GM18858 (cell line): ENCODE data around the gene ARID5B.

Experiments used
- ATAC-seq: cut with Tn5 transposase; IDR thresholded peaks from one replicate; pipeline ENCODE4 v1.9.1; 2021; ENCODE audit not compliant: unreplicated experiment

The ARID5B gene

GRCh38 chr10:61933859-61934555, 32.5 kb downstream of the ARID5B start:
- ATAC-seq = no peak

GRCh38 chr10:61935077-61935476, 33.6 kb downstream of the ARID5B start:
- ATAC-seq = no peak

GRCh38 chr10:61936770-61937169, 35.3 kb downstream of the ARID5B start:
- ATAC-seq = no peak

- ATAC-seq = no peak
Observed at GRCh38 chr10:61937631-61938351, 36.3 kb downstream of the ARID5B start.

GRCh38 chr10:61939902-61940301, 38.4 kb downstream of the ARID5B start:
- ATAC-seq = no peak

- ATAC-seq = no peak
Observed at GRCh38 chr10:61941202-61941681, 39.7 kb downstream of the ARID5B start.

GRCh38 chr10:61942604-61943461, 41.3 kb downstream of the ARID5B start:
- ATAC-seq = no peak

- peak; percentile 42 for ATAC-seq
Observed at GRCh38 chr10:61943674-61944378, 42.3 kb downstream of the ARID5B start.

- ATAC-seq = no peak
Observed at GRCh38 chr10:61944410-61945147, 43.1 kb downstream of the ARID5B start.

GRCh38 chr10:61949687-61950086, 48.2 kb downstream of the ARID5B start:
- ATAC-seq = no peak

- ATAC-seq = no peak
Observed at GRCh38 chr10:61950449-61951143, 49.1 kb downstream of the ARID5B start.

GRCh38 chr10:61951144-61951483, 49.6 kb downstream of the ARID5B start:
- no peak for ATAC-seq

- no peak for ATAC-seq
Observed at GRCh38 chr10:61952028-61952674, 50.7 kb downstream of the ARID5B start.

GRCh38 chr10:61953183-61953582, 51.7 kb downstream of the ARID5B start:
- ATAC-seq = no peak

GRCh38 chr10:61957806-61958205, 56.3 kb downstream of the ARID5B start:
- ATAC-seq = no peak

- no peak for ATAC-seq
Observed at GRCh38 chr10:61958311-61958710, 56.8 kb downstream of the ARID5B start.

- no peak for ATAC-seq
Observed at GRCh38 chr10:61958805-61959204, 57.3 kb downstream of the ARID5B start.

GRCh38 chr10:61959814-61960213, 58.3 kb downstream of the ARID5B start:
- ATAC-seq = no peak
